Esophagus muscularis mucosa (tissue), 4 donors: ENCODE results near the gene DCTN3.

Experiments
- EP300 ChIP-seq: sonication (generic); formaldehyde crosslinking; IDR thresholded peaks from one replicate; pipeline ENCODE4 v1.6.1; 2017; ENCODE audit warnings: antibody characterized with exemption
- POLR2A ChIP-seq: fragments of 450-650 bp; IDR thresholded peaks from one replicate; pipeline ENCODE4 v1.6.1; 2017; ENCODE audit warnings: antibody characterized with exemption, moderate library complexity, mild to moderate bottlenecking, low read depth
- TF ChIP-seq, protein P1 (sequence below), 3 experiments: fragments of 200-600 bp in 2 of 3; fragments of 450-650 bp in 1 of 3; sonication (generic) in 2 of 3; IDR thresholded peaks; one replicate each; pipeline ENCODE4 v1.5.1; 2017 to 2019; ENCODE audit warnings: antibody characterized with exemption in 3 of 3, mild to moderate bottlenecking in 2 of 3, moderate library complexity in 1 of 3

DNA sequence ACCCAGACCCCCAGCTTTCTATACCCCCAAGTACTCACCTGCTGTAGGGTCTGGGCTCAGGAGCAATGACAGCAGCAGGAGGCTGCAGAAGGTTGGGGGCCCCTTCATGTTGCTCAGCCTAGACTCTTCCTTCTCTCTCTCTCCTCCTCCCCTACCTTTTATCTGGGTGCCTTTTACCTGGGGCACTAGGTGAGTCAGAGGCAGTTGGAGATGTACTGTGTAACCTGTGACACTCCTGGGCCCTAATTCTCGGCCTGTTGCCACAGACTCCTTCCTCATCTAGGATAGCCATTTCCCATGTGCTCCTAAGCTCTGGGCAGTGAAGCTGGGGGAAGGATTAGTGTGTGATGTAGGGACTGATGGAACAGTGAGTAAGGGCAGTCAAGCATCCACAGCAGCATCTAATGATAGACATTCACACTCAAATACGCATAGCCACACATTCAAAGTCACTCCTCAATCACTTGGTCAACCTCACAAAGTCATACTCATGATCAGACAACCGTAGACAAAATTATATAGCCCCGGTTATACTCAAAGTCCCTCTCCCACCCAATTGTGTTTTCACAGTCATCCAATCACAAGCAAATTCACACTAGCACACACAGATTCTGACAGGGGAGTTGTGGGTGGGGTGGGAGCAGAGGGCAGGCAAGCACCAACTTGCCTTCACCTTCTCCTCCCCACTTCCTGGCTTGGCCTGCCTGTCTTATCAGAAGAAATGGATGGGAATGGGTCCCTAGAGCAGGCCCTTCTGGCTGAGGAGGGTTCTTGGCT is 42.4 kb upstream of the DCTN3 start, which contains the start of gene CCL27:
- TF ChIP-seq, protein P1, sequence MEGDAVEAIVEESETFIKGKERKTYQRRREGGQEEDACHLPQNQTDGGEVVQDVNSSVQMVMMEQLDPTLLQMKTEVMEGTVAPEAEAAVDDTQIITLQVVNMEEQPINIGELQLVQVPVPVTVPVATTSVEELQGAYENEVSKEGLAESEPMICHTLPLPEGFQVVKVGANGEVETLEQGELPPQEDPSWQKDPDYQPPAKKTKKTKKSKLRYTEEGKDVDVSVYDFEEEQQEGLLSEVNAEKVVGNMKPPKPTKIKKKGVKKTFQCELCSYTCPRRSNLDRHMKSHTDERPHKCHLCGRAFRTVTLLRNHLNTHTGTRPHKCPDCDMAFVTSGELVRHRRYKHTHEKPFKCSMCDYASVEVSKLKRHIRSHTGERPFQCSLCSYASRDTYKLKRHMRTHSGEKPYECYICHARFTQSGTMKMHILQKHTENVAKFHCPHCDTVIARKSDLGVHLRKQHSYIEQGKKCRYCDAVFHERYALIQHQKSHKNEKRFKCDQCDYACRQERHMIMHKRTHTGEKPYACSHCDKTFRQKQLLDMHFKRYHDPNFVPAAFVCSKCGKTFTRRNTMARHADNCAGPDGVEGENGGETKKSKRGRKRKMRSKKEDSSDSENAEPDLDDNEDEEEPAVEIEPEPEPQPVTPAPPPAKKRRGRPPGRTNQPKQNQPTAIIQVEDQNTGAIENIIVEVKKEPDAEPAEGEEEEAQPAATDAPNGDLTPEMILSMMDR (IDR thresholded peaks at IDR 0.05), result no peak
- TF ChIP-seq POLR2A (no peak), EP300 (no peak)
